Stimulated activated naive CD8-positive, alpha-beta T cell treated with anti-CD3 and anti-CD28 coated beads, Interleukin-15, amount 100 ng/mL, for 72 hours (primary cell): ENCODE results near the gene KCNG2.

Experiments
- ATAC-seq: fragments of 150-1000 bp; cut with Tn5 transposase; 2 replicates; pipeline ENCODE4 v1.10.0; 2021; ENCODE audit warnings: mild to moderate bottlenecking, moderate library complexity
- DNase-seq, 2 donors: peaks; one replicate each; pipeline ENCODE4 v3.0.0; 2021 to 2022
- H3K27ac Mint-ChIP-seq, 2 donors: one replicate each; pipeline ENCODE4 v1.8.0; 2022; ENCODE audit warnings: mild to moderate bottlenecking in 2 of 2, mixed read lengths in 2 of 2, moderate library complexity in 2 of 2
- H3K27me3 Mint-ChIP-seq: one replicate; pipeline ENCODE4 v1.8.0; 2022; ENCODE audit warnings: mixed read lengths
- H3K4me1 Mint-ChIP-seq: one replicate; pipeline ENCODE4 v1.8.0; 2022; ENCODE audit warnings: mild to moderate bottlenecking, mixed read lengths
- H3K4me3 Mint-ChIP-seq, 2 donors: one replicate each; pipeline ENCODE4 v1.8.0; 2022; ENCODE audit warnings: mild to moderate bottlenecking in 2 of 2, mixed read lengths in 2 of 2, moderate library complexity in 1 of 2
- H3K9me3 Mint-ChIP-seq, 2 donors: one replicate each; pipeline ENCODE4 v1.8.0; 2022; ENCODE audit warnings: mixed read lengths in 2 of 2

Gene KCNG2

DNA sequence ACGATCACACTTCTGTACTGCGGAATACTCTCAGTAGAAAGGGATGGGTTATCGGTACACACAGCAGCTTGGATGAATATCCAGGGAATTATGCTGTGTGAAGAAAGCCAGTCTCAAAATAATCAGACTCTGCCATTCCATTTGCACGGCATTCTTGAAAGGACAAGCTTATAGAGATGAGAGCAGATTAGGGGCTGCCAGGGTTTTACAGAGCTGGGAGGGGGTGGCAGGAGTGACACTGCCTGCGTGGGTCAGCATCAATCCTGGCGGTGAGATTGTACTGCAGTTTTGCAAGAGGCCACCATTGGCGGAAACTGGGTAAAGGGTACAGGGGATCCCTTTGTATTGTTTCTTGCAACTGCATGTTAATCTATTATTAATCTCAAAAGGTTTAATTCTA lies 16.6 kb downstream of the KCNG2 start:
- Mint-ChIP-seq H3K9me3 (no peaks in the 10 kb centered on the region), H3K27me3 (peaks cover 3% of the 10 kb centered on the region), H3K4me3 (no peak overlapping the region), H3K27ac (no peak overlapping the region), H3K4me1 (no peaks in the 10 kb centered on the region)
- ATAC-seq (no peak), DNase-seq (no peak)

GRCh38 chr18:79815657-79816056 lies 17.9 kb downstream of the KCNG2 start:
- Mint-ChIP-seq H3K9me3 (no peaks in the 10 kb centered on the region), H3K4me3 (no peak overlapping the region), H3K4me1 (peaks cover 10% of the 10 kb centered on the region), H3K27ac (no peak overlapping the region), H3K27me3 (peaks cover 15% of the 10 kb centered on the region)
- no peak for DNase-seq
- no peak for ATAC-seq

GRCh38 chr18:79816092-79816491 lies 18.4 kb downstream of the KCNG2 start:
- Mint-ChIP-seq H3K27ac (no peak overlapping the region), H3K9me3 (no peaks in the 10 kb centered on the region), H3K4me1 (peaks cover 10% of the 10 kb centered on the region), H3K27me3 (peaks cover 20% of the 10 kb centered on the region), H3K4me3 (no peak overlapping the region)
- ATAC-seq, result no peak
- no peak for DNase-seq

- peaks cover 10% of the 10 kb centered on the region for H3K4me1 Mint-ChIP-seq
- no peak overlapping the region for H3K4me3 Mint-ChIP-seq
- ATAC-seq, result no peak
- no peak overlapping the region for H3K27ac Mint-ChIP-seq
- no peaks in the 10 kb centered on the region for H3K9me3 Mint-ChIP-seq
- peaks cover 28% of the 10 kb centered on the region for H3K27me3 Mint-ChIP-seq
- no peak for DNase-seq
Measured at GRCh38 chr18:79816981-79817606, 19.4 kb downstream of the KCNG2 start.

DNA sequence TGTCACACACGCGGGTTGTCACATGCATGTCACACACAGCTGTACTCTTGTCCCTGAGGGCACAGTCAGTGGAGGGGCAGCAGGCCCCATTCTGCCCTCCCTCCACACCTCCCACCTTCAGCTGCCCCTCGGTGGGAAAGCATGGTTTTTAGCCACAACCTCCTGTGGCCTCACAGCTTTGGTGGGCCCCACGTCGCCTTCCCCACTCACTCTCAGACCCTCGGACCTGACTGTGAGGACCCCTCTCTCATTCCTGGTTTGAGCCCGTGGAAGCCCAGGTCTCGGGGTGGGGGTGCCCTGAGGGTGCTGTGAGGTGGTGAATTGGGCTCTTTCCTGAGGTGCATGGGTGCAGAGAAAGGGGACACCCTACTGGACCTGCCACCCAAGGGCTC lies 19.9 kb downstream of the KCNG2 start:
- H3K4me1 Mint-ChIP-seq, result peaks cover 10% of the 10 kb centered on the region
- no peaks in the 10 kb centered on the region for H3K9me3 Mint-ChIP-seq
- H3K27ac Mint-ChIP-seq, result no peak overlapping the region
- H3K27me3 Mint-ChIP-seq, result peaks cover 28% of the 10 kb centered on the region
- no peak overlapping the region for H3K4me3 Mint-ChIP-seq
- DNase-seq (no peak), ATAC-seq (no peak)

DNA sequence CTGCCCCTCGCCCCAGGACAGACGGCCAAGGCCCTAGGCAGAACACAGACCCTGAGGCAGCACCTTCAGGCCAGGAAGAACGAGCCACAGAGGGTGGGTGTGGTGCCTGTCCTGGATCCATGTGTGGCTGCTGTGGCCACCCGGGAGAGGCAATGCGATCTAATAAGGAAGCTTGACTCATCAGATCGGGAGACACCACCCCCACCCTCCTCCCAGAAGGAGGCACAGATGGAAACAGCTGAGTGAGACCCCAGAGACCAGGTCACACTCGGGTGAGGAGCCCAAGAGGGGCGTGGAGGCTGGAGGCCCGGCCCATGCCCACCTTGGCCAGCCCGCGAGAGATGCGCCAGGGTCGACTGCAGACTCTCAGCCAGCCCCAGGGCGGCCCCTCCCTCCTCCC lies 20.3 kb downstream of the KCNG2 start:
- no peak for DNase-seq
- peaks cover 10% of the 10 kb centered on the region for H3K4me1 Mint-ChIP-seq
- no peaks in the 10 kb centered on the region for H3K9me3 Mint-ChIP-seq
- peaks cover 28% of the 10 kb centered on the region for H3K27me3 Mint-ChIP-seq
- no peak overlapping the region for H3K4me3 Mint-ChIP-seq
- no peak overlapping the region for H3K27ac Mint-ChIP-seq
- no peak for ATAC-seq

DNA sequence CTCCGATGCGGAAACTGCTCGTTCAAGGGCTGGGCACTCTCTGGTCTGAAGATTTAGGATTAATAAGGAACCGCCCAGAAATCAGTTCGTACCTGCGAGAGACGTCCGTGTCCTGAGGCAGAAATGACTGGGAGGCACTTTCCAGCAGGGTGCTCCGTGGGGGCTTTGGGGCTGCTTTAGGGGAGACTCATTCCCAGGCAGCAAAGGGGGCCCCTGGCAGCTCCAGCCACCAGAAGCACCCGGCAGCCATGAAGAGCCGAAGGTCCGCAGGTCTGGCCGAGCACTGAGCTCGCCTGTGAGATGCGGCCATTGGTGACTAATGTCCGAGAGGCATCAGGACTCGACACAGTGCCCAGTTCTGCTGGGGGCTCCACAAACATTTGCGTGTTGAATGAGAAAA lies 20.9 kb downstream of the KCNG2 start:
- no peak for ATAC-seq
- DNase-seq, result no peak
- peak overlapping the region in 1 of 2 donors; percentile 40 for H3K27ac Mint-ChIP-seq
- peaks cover 28% of the 10 kb centered on the region for H3K27me3 Mint-ChIP-seq
- H3K4me3 Mint-ChIP-seq, result no peak overlapping the region
- H3K4me1 Mint-ChIP-seq, result peaks cover 10% of the 10 kb centered on the region
- no peaks in the 10 kb centered on the region for H3K9me3 Mint-ChIP-seq

DNA sequence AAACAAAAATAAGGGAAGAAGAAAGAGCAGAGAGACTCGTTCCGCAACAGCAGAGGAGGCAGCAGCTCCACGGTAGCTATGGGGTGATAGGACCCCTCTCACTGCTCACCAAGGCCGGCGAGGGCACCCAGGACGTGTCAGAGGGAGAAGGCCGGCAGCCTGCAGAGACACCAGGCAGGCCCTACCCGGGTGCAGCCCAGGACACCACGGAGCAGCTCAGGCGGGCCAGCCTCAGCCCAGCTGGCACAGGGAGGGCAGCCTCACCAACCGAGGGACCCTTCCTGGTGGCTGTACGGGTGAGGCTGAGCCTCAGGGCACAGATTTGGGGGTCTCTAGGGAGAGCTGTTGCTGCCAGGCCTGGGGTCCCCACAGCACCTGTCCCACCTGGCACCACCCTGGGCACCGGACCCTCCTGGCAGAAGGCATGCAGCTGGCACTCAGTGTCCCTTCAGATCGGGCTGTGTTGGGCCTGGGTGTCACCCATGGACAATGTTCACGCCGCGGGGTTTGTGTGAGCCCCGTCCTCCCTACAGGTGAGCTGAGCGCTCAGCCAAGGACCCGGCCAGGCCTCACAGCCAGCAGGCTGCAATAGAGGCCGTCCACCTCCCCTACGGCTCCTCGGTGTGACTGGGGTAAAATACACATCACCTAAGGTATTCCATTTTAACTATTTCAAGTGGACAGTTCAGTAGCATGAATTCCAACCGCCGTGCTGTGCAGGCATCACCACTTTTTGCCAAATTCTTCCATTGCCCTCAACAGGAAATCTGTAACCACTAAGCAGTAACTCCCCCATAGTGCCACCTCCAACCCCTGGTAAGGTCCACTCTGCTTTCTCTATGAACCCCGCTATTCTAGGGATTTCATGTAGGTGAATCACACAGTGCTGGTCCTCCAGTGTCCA lies 21.6 kb downstream of the KCNG2 start:
- no peak for DNase-seq
- H3K9me3 Mint-ChIP-seq, result no peaks in the 10 kb centered on the region
- H3K4me1 Mint-ChIP-seq, result peaks cover 10% of the 10 kb centered on the region
- peak; percentile 41 for ATAC-seq
- peak overlapping the region in 1 of 2 donors; percentile 40 for H3K27ac Mint-ChIP-seq
- no peak overlapping the region for H3K4me3 Mint-ChIP-seq
- peaks cover 28% of the 10 kb centered on the region for H3K27me3 Mint-ChIP-seq

DNA sequence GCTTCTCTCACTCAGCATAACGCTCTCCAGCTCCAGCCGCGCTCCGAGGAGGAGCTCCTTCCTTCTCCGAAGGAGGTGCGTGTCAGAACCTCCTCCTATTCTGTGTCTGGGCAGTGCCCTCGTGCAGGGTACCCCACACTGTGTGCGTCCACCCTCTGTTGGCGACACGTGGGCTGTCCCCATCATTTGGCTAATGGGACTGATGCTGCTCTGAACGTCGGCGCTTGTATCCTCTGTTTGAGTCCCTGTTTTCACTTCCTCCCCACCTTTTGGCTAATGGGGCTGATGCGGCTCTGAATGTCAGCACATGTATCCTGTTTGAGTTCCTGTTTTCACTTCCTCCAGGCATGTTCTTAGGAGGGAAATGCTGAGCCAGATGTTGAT lies 22.2 kb downstream of the KCNG2 start:
- Mint-ChIP-seq H3K27me3 (peaks cover 28% of the 10 kb centered on the region), H3K4me3 (peak overlapping the region; percentile 28 to 39), H3K4me1 (peaks cover 10% of the 10 kb centered on the region), H3K9me3 (no peaks in the 10 kb centered on the region), H3K27ac (no peak overlapping the region)
- no peak for DNase-seq
- peak; percentile 44 for ATAC-seq

GRCh38 chr18:79823120-79823519 lies 25.4 kb downstream of the KCNG2 start:
- H3K4me1 Mint-ChIP-seq, result peaks cover 10% of the 10 kb centered on the region
- H3K9me3 Mint-ChIP-seq, result no peaks in the 10 kb centered on the region
- no peak overlapping the region for H3K4me3 Mint-ChIP-seq
- DNase-seq, result no peak
- peaks cover 28% of the 10 kb centered on the region for H3K27me3 Mint-ChIP-seq
- no peak for ATAC-seq
- H3K27ac Mint-ChIP-seq, result no peak overlapping the region

DNA sequence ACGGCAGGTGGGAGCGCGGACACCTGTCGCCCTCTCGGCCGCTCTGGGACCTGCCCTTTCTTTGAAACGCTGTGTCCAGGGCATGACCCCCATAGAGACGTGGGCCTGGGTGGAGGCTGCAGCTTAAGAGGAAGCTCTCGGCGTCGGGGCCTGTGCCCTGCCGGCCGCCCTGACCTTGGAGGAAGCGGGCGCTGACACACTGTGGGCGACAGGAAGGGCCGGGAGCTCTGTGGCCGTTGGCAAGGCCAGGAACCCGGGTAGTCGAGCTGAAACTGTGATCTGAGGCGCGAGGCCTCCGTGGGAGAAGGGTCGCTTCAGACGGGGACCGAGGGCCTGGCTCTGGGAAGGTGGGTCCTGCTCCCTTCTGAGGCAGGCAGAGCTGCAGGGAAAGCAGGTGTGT lies 28.2 kb downstream of the KCNG2 start:
- peaks cover 10% of the 10 kb centered on the region for H3K27me3 Mint-ChIP-seq
- ATAC-seq, result no peak
- no peak overlapping the region for H3K4me3 Mint-ChIP-seq
- DNase-seq, result no peak
- H3K4me1 Mint-ChIP-seq, result no peaks in the 10 kb centered on the region
- H3K9me3 Mint-ChIP-seq, result no peaks in the 10 kb centered on the region
- no peak overlapping the region for H3K27ac Mint-ChIP-seq

DNA sequence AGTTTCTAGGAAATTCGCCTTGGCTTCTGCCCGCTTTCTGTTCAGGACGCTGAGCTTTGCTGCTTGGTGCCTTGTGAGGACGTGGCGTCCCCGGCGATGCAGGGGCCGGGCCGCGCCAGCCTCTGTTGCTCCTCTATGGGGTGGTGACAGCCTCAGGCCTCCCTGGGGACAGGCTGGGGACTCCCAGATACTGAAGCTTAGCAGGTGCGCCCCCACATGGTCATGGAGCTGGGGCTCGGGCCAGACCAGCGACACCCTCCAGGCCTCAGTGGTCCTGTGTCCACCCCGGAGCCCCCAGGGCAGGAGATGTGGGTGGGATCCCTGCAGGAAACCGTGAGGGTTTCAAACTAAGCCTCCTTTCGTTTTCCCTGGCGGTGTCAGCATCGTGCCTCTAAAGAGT lies 29.2 kb downstream of the KCNG2 start:
- DNase-seq, result no peak
- Mint-ChIP-seq H3K27ac (no peak overlapping the region), H3K9me3 (no peaks in the 10 kb centered on the region), H3K4me1 (no peaks in the 10 kb centered on the region), H3K4me3 (no peak overlapping the region), H3K27me3 (no peaks in the 10 kb centered on the region)
- no peak for ATAC-seq

GRCh38 chr18:79828258-79828657 lies 30.5 kb downstream of the KCNG2 start:
- ATAC-seq (no peak), DNase-seq (no peak)
- Mint-ChIP-seq H3K27me3 (peaks cover under 1% of the 10 kb centered on the region), H3K9me3 (no peaks in the 10 kb centered on the region), H3K4me1 (no peaks in the 10 kb centered on the region), H3K4me3 (no peak overlapping the region), H3K27ac (no peak overlapping the region)

- no peaks in the 10 kb centered on the region for H3K9me3 Mint-ChIP-seq
- DNase-seq (no peak), ATAC-seq (no peak)
- no peaks in the 10 kb centered on the region for H3K4me1 Mint-ChIP-seq
- H3K27me3 Mint-ChIP-seq, result peaks cover 11% of the 10 kb centered on the region
- no peak overlapping the region for H3K27ac Mint-ChIP-seq
- H3K4me3 Mint-ChIP-seq, result no peak overlapping the region
Measured at GRCh38 chr18:79829136-79829854, 31.6 kb downstream of the KCNG2 start.

DNA sequence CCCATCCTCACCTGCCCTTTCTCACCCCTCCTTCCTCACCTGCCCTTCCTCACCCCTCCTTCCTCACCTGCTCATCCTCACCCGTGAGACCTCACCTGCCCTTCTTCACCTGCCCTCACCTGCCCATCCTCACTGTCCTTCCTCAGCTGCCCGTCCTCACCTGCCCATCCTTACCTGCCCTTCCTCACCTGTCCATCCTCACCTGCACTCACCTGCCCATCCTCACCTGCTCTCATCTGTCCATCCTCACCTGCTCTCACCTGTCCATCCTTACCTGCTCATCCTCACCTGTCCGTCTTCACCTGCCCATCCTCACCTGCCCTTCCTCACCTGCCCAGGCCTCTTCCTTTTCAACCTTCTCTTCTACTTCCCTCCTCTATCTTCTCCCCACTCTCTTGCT lies 34.4 kb downstream of the KCNG2 start:
- peaks cover 39% of the 10 kb centered on the region for H3K27me3 Mint-ChIP-seq
- no peak overlapping the region for H3K27ac Mint-ChIP-seq
- H3K4me1 Mint-ChIP-seq, result no peaks in the 10 kb centered on the region
- peaks cover 0 to 8% of the 10 kb centered on the region in 2 donors for H3K9me3 Mint-ChIP-seq
- ATAC-seq (no peak), DNase-seq (no peak)
- H3K4me3 Mint-ChIP-seq, result no peak overlapping the region

DNA sequence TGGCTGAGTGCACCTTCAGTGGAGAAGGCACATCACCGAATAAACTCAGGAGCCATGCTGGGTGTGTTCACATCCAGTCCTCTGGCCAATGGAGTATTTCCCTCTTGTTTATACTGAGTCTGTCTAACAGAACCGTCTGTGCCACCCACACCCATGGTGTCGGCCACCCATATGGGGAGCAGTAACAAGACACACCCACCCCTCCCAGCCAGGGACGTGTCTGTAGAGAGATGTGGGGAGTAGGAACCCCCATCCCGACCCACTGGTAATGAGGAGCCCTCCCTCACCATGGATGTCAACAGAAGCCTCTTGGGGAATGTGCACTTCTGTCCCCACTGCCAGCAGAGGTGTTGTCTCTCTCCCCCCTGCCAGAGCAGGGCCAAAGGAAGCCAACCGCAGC lies 37.1 kb downstream of the KCNG2 start:
- Mint-ChIP-seq H3K27me3 (peaks cover 48% of the 10 kb centered on the region), H3K4me3 (no peak overlapping the region), H3K9me3 (peaks cover 0 to 8% of the 10 kb centered on the region in 2 donors), H3K27ac (no peak overlapping the region), H3K4me1 (no peaks in the 10 kb centered on the region)
- DNase-seq (no peak), ATAC-seq (no peak)
